ENCODE measurements around the gene CHMP3. TPM values are rescaled to one million over a fixed set of nuclear protein-coding genes. Genes with fewer than 3 reads are reported as not detected.

Gene CHMP3
- polyA plus RNA-seq, 3 donors: 45.4 to 115 (median 99.4) TPM

GRCh38 chr2:86543793-86544192, 19.4 kb downstream of the CHMP3 start:
- peak overlapping the region in 1 of 7 donors; percentile 32 for H3K27ac Mint-ChIP-seq
- Histone ChIP-seq H4K20me1 (ENCODE audit: insufficient read depth, low read length) (no peaks in the 10 kb centered on the region), H3K4me2 (replicated peaks; ENCODE audit: extremely low read depth, low read length, poor library complexity, severe bottlenecking) (no peak overlapping the region), H3K4me3 (replicated peaks in 1 of 3; ENCODE audit: low read depth in 2 of 3, low read length in 3 of 3) (no peak overlapping the region), H3K27ac (ENCODE audit: low read depth in 1 of 2, low read length in 2 of 2) (no peak overlapping the region), H3K79me2 (ENCODE audit: insufficient read depth, low read length) (peaks cover 12% of the 10 kb centered on the region), H2AFZ (ENCODE audit: insufficient read depth, low read depth, low read length, poor library complexity, severe bottlenecking) (no peak overlapping the region), H3K4me1 (ENCODE audit: control insufficient read depth in 1 of 2, insufficient read depth in 2 of 2, low read length in 2 of 2) (no peaks in the 10 kb centered on the region), H3K9me3 (replicated peaks in 1 of 2; ENCODE audit: control insufficient read depth in 1 of 2, insufficient read depth in 1 of 2, low read length in 2 of 2) (peaks cover 26 to 38% of the 10 kb centered on the region in 2 donors), H3K27me3 (ENCODE audit: control insufficient read depth in 2 of 2, insufficient read depth in 2 of 2, low read length in 2 of 2) (no peaks in the 10 kb centered on the region), H3K9ac (ENCODE audit: insufficient read depth, low read length, poor library complexity, severe bottlenecking) (no peak overlapping the region), H3K36me3 (replicated peaks in 1 of 2; ENCODE audit: control insufficient read depth in 1 of 2, insufficient read depth in 2 of 2, low read length in 2 of 2) (peaks cover 0 to 42% of the 10 kb centered on the region in 2 donors)
- no peak for TF ChIP-seq CTCF (IDR thresholded peaks at IDR 0.05)
- intact Hi-C loops (cut with micrococcal nuclease): loop anchor here in 1 of 2 donors (1.0 kb wide), 1 partner anchor 8 kb away; no protein-coding TSS in a partner anchor
- H3K36me3 Mint-ChIP-seq: peaks cover 50 to 62% of the 10 kb centered on the region in 2 donors
- peaks cover 0 to 1% (median 0%) of the 10 kb centered on the region in 3 donors for H3K27me3 Mint-ChIP-seq (ENCODE audit: low read depth in 3 of 3)
- H3K9me3 Mint-ChIP-seq: peaks cover 24 to 48% (median 42%) of the 10 kb centered on the region in 7 donors
- DNase-seq: no peak
- no CpG with 5 or more reads among the region's 2 CpGs for WGBS (ENCODE audit: insufficient coverage)
- no peaks in the 10 kb centered on the region for H3K4me1 Mint-ChIP-seq
- H3K4me3 Mint-ChIP-seq: no peak overlapping the region

- H3K79me2 ChIP-seq (ENCODE audit: insufficient read depth, low read length): peaks cover 11% of the 10 kb centered on the region
- no peak overlapping the region for H3K9ac ChIP-seq (ENCODE audit: insufficient read depth, low read length, poor library complexity, severe bottlenecking)
- H3K36me3 ChIP-seq (replicated peaks in 1 of 2; ENCODE audit: control insufficient read depth in 1 of 2, insufficient read depth in 2 of 2, low read length in 2 of 2): peaks cover 0 to 37% of the 10 kb centered on the region in 2 donors
- peaks cover 0 to 1% (median 0%) of the 10 kb centered on the region in 3 donors for H3K27me3 Mint-ChIP-seq (ENCODE audit: low read depth in 3 of 3)
- no peak for DNase-seq
- no peaks in the 10 kb centered on the region for H4K20me1 ChIP-seq (ENCODE audit: insufficient read depth, low read length)
- H3K27ac ChIP-seq (ENCODE audit: low read depth in 1 of 2, low read length in 2 of 2): no peak overlapping the region
- H3K27me3 ChIP-seq (ENCODE audit: control insufficient read depth in 2 of 2, insufficient read depth in 2 of 2, low read length in 2 of 2): no peaks in the 10 kb centered on the region
- H3K9me3 ChIP-seq (replicated peaks in 1 of 2; ENCODE audit: control insufficient read depth in 1 of 2, insufficient read depth in 1 of 2, low read length in 2 of 2): peaks cover 22 to 33% of the 10 kb centered on the region in 2 donors
- intact Hi-C loops (cut with micrococcal nuclease): loop anchor here in 1 of 2 donors (1.0 kb wide), 1 partner anchor 8 kb away; no protein-coding TSS in a partner anchor
- no peak overlapping the region for H3K4me2 ChIP-seq (replicated peaks; ENCODE audit: extremely low read depth, low read length, poor library complexity, severe bottlenecking)
- H3K9me3 Mint-ChIP-seq: peaks cover 20 to 45% (median 40%) of the 10 kb centered on the region in 7 donors
- no peaks in the 10 kb centered on the region for H3K4me1 ChIP-seq (ENCODE audit: control insufficient read depth in 1 of 2, insufficient read depth in 2 of 2, low read length in 2 of 2)
- TF ChIP-seq CTCF (IDR thresholded peaks at IDR 0.05): no peak
- H3K27ac Mint-ChIP-seq: no peak overlapping the region
- H3K4me3 ChIP-seq (replicated peaks in 1 of 3; ENCODE audit: low read depth in 2 of 3, low read length in 3 of 3): no peak overlapping the region
- H3K36me3 Mint-ChIP-seq: peaks cover 48 to 60% of the 10 kb centered on the region in 2 donors
- H2AFZ ChIP-seq (ENCODE audit: insufficient read depth, low read depth, low read length, poor library complexity, severe bottlenecking): no peak overlapping the region
- WGBS (ENCODE audit: insufficient coverage): no CpG with 5 or more reads among the region's 2 CpGs
- no peak overlapping the region for H3K4me3 Mint-ChIP-seq
- no peaks in the 10 kb centered on the region for H3K4me1 Mint-ChIP-seq
Measured at GRCh38 chr2:86543335-86543734, 19.9 kb downstream of the CHMP3 start.

Measured in CD14-positive monocyte (primary cell).